Right ventricle myocardium inferior (tissue), 1 donor: Measurements from ENCODE around the gene SPOCK2. TPM values are rescaled to one million over a fixed set of nuclear protein-coding genes. Genes with fewer than 3 reads are reported as not detected.

Source experiments
- ATAC-seq: fragments of 200-7000 bp; cut with Tn5 transposase; one replicate; pipeline ENCODE4 v1.9.1; 2020; ENCODE audit warnings: mild to moderate bottlenecking, moderate library complexity
- DNase-seq: peaks from one replicate; pipeline ENCODE4 v3.0.0; 2021; ENCODE audit errors: missing footprints
- intact Hi-C: fragments of 100-400 bp; cut with DNase I; formaldehyde crosslinking; loops from one replicate; pipeline ENCODE4 v1.11.0; 2022
- total RNA-seq: library from RNA; stranded (reverse); fragmentation: NEBNext Ultra II Directional; extraction: Animal tissue kit (Norgen Biotek cat#: 25700); gene quantifications from one replicate; pipeline ENCODE4 v1.2.1, GENCODE V29; 2021
- donor health status: DM: no; HTN: yes; CAD: no; lungs with severe emphysema.

Gene SPOCK2
- total RNA-seq, 1 donor from 2014 or later, result 10.4 TPM

GRCh38 chr10:72080042-72080975, 8.0 kb downstream of the SPOCK2 start:
- intact Hi-C loops, result no loop called here
- no peak for ATAC-seq
- DNase-seq, result peak; percentile 56

- no peak for ATAC-seq
- DNase-seq, result no peak
- intact Hi-C loops, result no loop called here
These were observed 9.0 kb downstream of the SPOCK2 start for GRCh38 chr10:72079356-72079755.

GRCh38 chr10:72077275-72077990, 10.9 kb downstream of the SPOCK2 start:
- intact Hi-C loops, result no loop called here
- DNase-seq (no peak), ATAC-seq (no peak)

- no peak for DNase-seq
- no peak for ATAC-seq
- intact Hi-C loops, result no loop called here
These were observed 11.6 kb downstream of the SPOCK2 start for GRCh38 chr10:72076756-72077155.

- ATAC-seq (no peak), DNase-seq (no peak)
- intact Hi-C loops, result no loop called here
These were observed 12.8 kb downstream of the SPOCK2 start for GRCh38 chr10:72075376-72076115.

GRCh38 chr10:72074574-72075375, 13.6 kb downstream of the SPOCK2 start:
- intact Hi-C loops, result no loop called here
- DNase-seq, result peak; percentile 64
- no peak for ATAC-seq

GRCh38 chr10:72073708-72074573, 14.4 kb downstream of the SPOCK2 start:
- ATAC-seq (peak; percentile 8), DNase-seq (no peak)

GRCh38 chr10:72072639-72073038, 15.7 kb downstream of the SPOCK2 start:
- DNase-seq (no peak), ATAC-seq (no peak)
- intact Hi-C loops, result no loop called here

More at GRCh38 chr10:72073708-72074573, 14.4 kb downstream of the SPOCK2 start:
- intact Hi-C loops, result no loop called here

- intact Hi-C loops, result no loop called here
- ATAC-seq, result no peak
- no peak for DNase-seq
These were observed 16.3 kb downstream of the SPOCK2 start for GRCh38 chr10:72072046-72072445.

- no peak for ATAC-seq
- intact Hi-C loops, result loop anchor here (5.0 kb wide), 1 partner anchor 37 kb away; no protein-coding TSS in a partner anchor
These were observed 18.4 kb downstream of the SPOCK2 start for GRCh38 chr10:72069751-72070526.

GRCh38 chr10:72068901-72069446, 19.4 kb downstream of the SPOCK2 start:
- ATAC-seq (no peak), DNase-seq (no peak)
- intact Hi-C loops, result loop anchor here (5.0 kb wide), 1 partner anchor 38 kb away; no protein-coding TSS in a partner anchor

More at GRCh38 chr10:72069751-72070526, 18.4 kb downstream of the SPOCK2 start:
- no peak for DNase-seq

GRCh38 chr10:72068126-72068765, 20.1 kb downstream of the SPOCK2 start:
- intact Hi-C loops, result loop anchor here (5.0 kb wide), 1 partner anchor 39 kb away; no protein-coding TSS in a partner anchor
- no peak for ATAC-seq
- no peak for DNase-seq

GRCh38 chr10:72067463-72068125, 20.8 kb downstream of the SPOCK2 start:
- no peak for ATAC-seq
- intact Hi-C loops, result loop anchor here (5.0 kb wide), 1 partner anchor 40 kb away; no protein-coding TSS in a partner anchor
- no peak for DNase-seq

GRCh38 chr10:72066318-72067284, 21.8 kb downstream of the SPOCK2 start:
- peak; percentile 53 for ATAC-seq
- intact Hi-C loops, result loop anchor here (5.0 kb wide), 1 partner anchor 41 kb away; no protein-coding TSS in a partner anchor
- no peak for DNase-seq
